Cardiac ventricle fibroblast (primary cell): ENCODE data around the gene TSPAN8. TPM values are rescaled to one million over a fixed set of nuclear protein-coding genes. Genes with fewer than 3 reads are reported as not detected.

Experiments used
- total RNA-seq: library from RNA; depleted of rRNA; stranded (reverse); fragments of >200 nt; gene quantifications from 2 replicates; pipeline ENCODE4 v1.2.3, GENCODE V29; 2015

TSPAN8 gene
- 0.59 and 1.00 TPM in 2 replicates for total RNA-seq

DNA sequence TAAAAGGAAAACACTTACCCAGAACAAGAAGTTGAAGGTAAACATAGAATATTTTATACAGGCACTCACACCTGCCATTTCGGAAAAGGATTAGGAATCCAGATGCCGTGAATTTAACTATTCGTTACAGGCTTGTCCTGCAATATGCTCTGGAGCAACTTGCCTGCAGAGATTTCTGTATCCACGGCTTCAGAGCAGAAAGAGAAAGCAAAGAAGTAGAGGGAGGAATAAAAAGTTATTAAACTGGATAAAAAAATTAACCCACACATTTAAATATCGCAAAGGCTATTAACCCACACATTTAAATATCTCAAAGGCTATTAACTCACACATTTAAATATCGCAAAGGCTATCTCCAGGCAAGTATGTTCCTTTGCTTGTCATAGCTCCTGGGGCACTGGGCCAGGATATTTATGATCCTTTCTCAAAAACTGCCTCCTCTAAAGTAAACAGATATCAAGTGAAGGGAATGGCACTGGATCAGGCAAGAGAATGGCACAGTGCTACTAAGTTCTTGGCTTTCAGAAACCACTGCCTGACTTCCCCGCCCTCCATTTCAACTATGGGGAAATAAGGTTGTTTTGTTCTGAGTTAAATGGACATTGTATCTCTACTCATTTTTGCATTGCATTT, at the start of gene TSPAN8:
TSS of gene TSPAN8 (minus strand) at position 399 of the 633 bp plus-strand sequence. CDS start at position 78, 321 bp downstream.

Other genes with a start within 250 kb of the TSPAN8 start
- gene PTPRR, start 237.3 kb downstream of the TSPAN8 start, total RNA-seq = not detected in 2 replicates